Measurements from ENCODE around the gene WNT9A.
"Not testable (repeated sequence)": the region's sequence is repeated elsewhere in the genome, so short reads cannot be mapped to it uniquely, and the experiment has no call there.

WNT9A gene

GRCh38 chr1:227885648-227886502 is 61.9 kb downstream of the WNT9A start:
- peak; percentile 47 for DNase-seq

GRCh38 chr1:227885135-227885647 is 62.5 kb downstream of the WNT9A start:
- peak; percentile 61 for DNase-seq

GRCh38 chr1:227884370-227885134 is 63.2 kb downstream of the WNT9A start:
- DNase-seq: peak; percentile 1

- DNase-seq: no peak
Measured at GRCh38 chr1:227883641-227884301, 64.0 kb downstream of the WNT9A start.

GRCh38 chr1:227883073-227883520 is 64.6 kb downstream of the WNT9A start:
- no peak for DNase-seq

GRCh38 chr1:227880342-227880924 is 67.3 kb downstream of the WNT9A start:
- DNase-seq: no peak

- not testable (repeated sequence) for DNase-seq
Measured at GRCh38 chr1:227877810-227878209, 69.9 kb downstream of the WNT9A start.

GRCh38 chr1:227871892-227872291 is 75.8 kb downstream of the WNT9A start:
- not testable (repeated sequence) for DNase-seq

- no peak for DNase-seq
Measured at GRCh38 chr1:227870366-227870765, 77.4 kb downstream of the WNT9A start.

GRCh38 chr1:227869851-227870305 is 77.9 kb downstream of the WNT9A start:
- DNase-seq: peak; percentile 68

- no peak for DNase-seq
Measured at GRCh38 chr1:227869279-227869842, 78.4 kb downstream of the WNT9A start.
